Colonic mucosa (tissue), 4 donors: Measurements from ENCODE around the gene ZNF641. TPM values are rescaled to one million over a fixed set of nuclear protein-coding genes. Genes with fewer than 3 reads are reported as not detected.

ENCODE experiments used
- DNase-seq: peaks from one replicate; pipeline ENCODE4 v3.0.0-alpha.2; 2020
- H3K27ac ChIP-seq: fragments of 200-600 bp; one replicate; pipeline ENCODE4 v1.8.0; 2021
- H3K27me3 ChIP-seq: fragments of 200-600 bp; one replicate; pipeline ENCODE4 v1.8.0; 2021
- H3K36me3 ChIP-seq: fragments of 200-600 bp; one replicate; pipeline ENCODE4 v1.8.0; 2021
- H3K4me1 ChIP-seq: fragments of 200-600 bp; one replicate; pipeline ENCODE4 v1.8.0; 2021; ENCODE audit warnings: mild to moderate bottlenecking
- H3K4me3 ChIP-seq: fragments of 200-600 bp; one replicate; pipeline ENCODE4 v1.8.0; 2021
- H3K9ac ChIP-seq, 2 donors: one replicate each; pipeline ENCODE4 v1.7.0; 2013; ENCODE audit warnings: control low read depth in 2 of 2, low read depth in 2 of 2, low read length in 2 of 2
- H3K9me3 ChIP-seq: fragments of 200-600 bp; one replicate; pipeline ENCODE4 v1.8.0; 2021
- CTCF ChIP-seq: fragments of 200-600 bp; IDR thresholded peaks from one replicate; pipeline ENCODE4 v1.8.0; 2022; ENCODE audit warnings: antibody characterized with exemption, mild to moderate bottlenecking
- intact Hi-C: fragments of 100-400 bp; cut with DNase I; formaldehyde crosslinking; loops from one replicate; pipeline ENCODE4 v1.14.1; 2022
- total RNA-seq, 2 donors: library from RNA; stranded (reverse); fragmentation: NEBNext Ultra II Directional in 1 of 2; extraction: Animal tissue kit (Norgen Biotek cat#: 25700) in 1 of 2; gene quantifications; one replicate each; pipeline ENCODE4 v1.2.1, GENCODE V29; 2021
- donor health status: healthy.
- donor health status: DM: no; HTN: no; CAD: no.
- donor health status: DM: no; HTN: no; CAD: no.

Gene ZNF641
- total RNA-seq, 2 donors from 2014 or later = 7.4 TPM

- TF ChIP-seq CTCF = no peak
- Histone ChIP-seq H3K4me1 (no peaks in the 10 kb centered on the region), H3K4me3 (no peak overlapping the region), H3K9ac (no peak overlapping the region), H3K36me3 (no peaks in the 10 kb centered on the region), H3K9me3 (no peaks in the 10 kb centered on the region), H3K27ac (no peak overlapping the region), H3K27me3 (no peaks in the 10 kb centered on the region)
- intact Hi-C loops = no loop called here
- no peak for DNase-seq
Observed at GRCh38 chr12:48380596-48380995, 29.9 kb upstream of the ZNF641 start.

GRCh38 chr12:48379794-48380193, 29.1 kb upstream of the ZNF641 start:
- H3K9ac ChIP-seq = no peak overlapping the region
- H3K27ac ChIP-seq = no peak overlapping the region
- no peak for TF ChIP-seq CTCF
- H3K4me1 ChIP-seq = no peaks in the 10 kb centered on the region
- no peaks in the 10 kb centered on the region for H3K9me3 ChIP-seq
- H3K27me3 ChIP-seq = no peaks in the 10 kb centered on the region
- intact Hi-C loops = no loop called here
- no peak for DNase-seq
- no peak overlapping the region for H3K4me3 ChIP-seq
- H3K36me3 ChIP-seq = no peaks in the 10 kb centered on the region

- no peaks in the 10 kb centered on the region for H3K9me3 ChIP-seq
- no peaks in the 10 kb centered on the region for H3K4me1 ChIP-seq
- H3K4me3 ChIP-seq = no peak overlapping the region
- H3K9ac ChIP-seq = no peak overlapping the region
- no peaks in the 10 kb centered on the region for H3K36me3 ChIP-seq
- H3K27me3 ChIP-seq = no peaks in the 10 kb centered on the region
- H3K27ac ChIP-seq = no peak overlapping the region
- intact Hi-C loops = no loop called here
- no peak for TF ChIP-seq CTCF
- no peak for DNase-seq
Observed at GRCh38 chr12:48377646-48378045, 26.9 kb upstream of the ZNF641 start.

- no peaks in the 10 kb centered on the region for H3K27me3 ChIP-seq
- no peak overlapping the region for H3K27ac ChIP-seq
- H3K9ac ChIP-seq = no peak overlapping the region
- H3K9me3 ChIP-seq = no peaks in the 10 kb centered on the region
- intact Hi-C loops = no loop called here
- H3K4me3 ChIP-seq = no peak overlapping the region
- H3K4me1 ChIP-seq = no peaks in the 10 kb centered on the region
- no peak for TF ChIP-seq CTCF
- H3K36me3 ChIP-seq = no peaks in the 10 kb centered on the region
- DNase-seq = no peak
Observed at GRCh38 chr12:48374164-48374563, 23.4 kb upstream of the ZNF641 start.

GRCh38 chr12:48366131-48366530, 15.4 kb upstream of the ZNF641 start:
- no peak overlapping the region for H3K27ac ChIP-seq

More at GRCh38 chr12:48366131-48366530, 15.4 kb upstream of the ZNF641 start:
- Histone ChIP-seq H3K9me3 (no peaks in the 10 kb centered on the region), H3K9ac (no peak overlapping the region), H3K4me1 (no peaks in the 10 kb centered on the region), H3K27me3 (no peaks in the 10 kb centered on the region), H3K36me3 (no peaks in the 10 kb centered on the region), H3K4me3 (no peak overlapping the region)
- intact Hi-C loops = no loop called here
- DNase-seq = no peak
- no peak for TF ChIP-seq CTCF
